Measurements from ENCODE around the gene PPIF. TPM values are rescaled to one million over a fixed set of nuclear protein-coding genes. Genes with fewer than 3 reads are reported as not detected.

The PPIF gene
- total and polyA plus RNA-seq, 3 donors from 2014 or later, result 80.1 to 106 (median 82.1) TPM

GRCh38 chr10:79342811-79343561, 4.3 kb upstream of the PPIF start:
- no peaks in the 10 kb centered on the region for H3K36me3 ChIP-seq (ENCODE audit: low read depth, missing control alignments)
- H3K27me3 ChIP-seq, result no peaks in the 10 kb centered on the region
- intact Hi-C loops (cut with DNase I; ENCODE audit: low total_unique reads), result no loop called here
- no peaks in the 10 kb centered on the region for H3K9me3 ChIP-seq
- H3K4me1 ChIP-seq, result peaks cover 18% of the 10 kb centered on the region
- TF ChIP-seq CTCF (IDR thresholded peaks at IDR 0.05) (no peak), POLR2A (IDR thresholded peaks at IDR 0.05) (no peak)
- no peak overlapping the region for H3K4me3 ChIP-seq
- 79 to 88% methylated on average over 8 to 10 of the region's 10 CpGs for WGBS, 2 donors
- DNase-seq, result no peak
- no peak overlapping the region for H3K27ac ChIP-seq

- DNase-seq, result no peak
- no peak overlapping the region for H3K27ac ChIP-seq
- H3K27me3 ChIP-seq, result no peaks in the 10 kb centered on the region
- H3K9me3 ChIP-seq, result no peaks in the 10 kb centered on the region
- no peak for TF ChIP-seq POLR2A (IDR thresholded peaks at IDR 0.05)
- TF ChIP-seq CTCF (IDR thresholded peaks at IDR 0.05), result no peak
- H3K36me3 ChIP-seq (ENCODE audit: low read depth, missing control alignments), result no peaks in the 10 kb centered on the region
- no peak overlapping the region for H3K4me3 ChIP-seq
- 87 to 96% methylated on average over 3 of the region's 3 CpGs for WGBS, 2 donors
- intact Hi-C loops (cut with DNase I; ENCODE audit: low total_unique reads), result no loop called here
- H3K4me1 ChIP-seq, result peaks cover 34% of the 10 kb centered on the region
These were observed 2.6 kb upstream of the PPIF start for GRCh38 chr10:79344502-79345195.

GRCh38 chr10:79345241-79346011, 1.8 kb upstream of the PPIF start:
- H3K4me3 ChIP-seq, result no peak overlapping the region
- no peak for TF ChIP-seq CTCF (IDR thresholded peaks at IDR 0.05)
- TF ChIP-seq POLR2A (IDR thresholded peaks at IDR 0.05), result no peak
- no peaks in the 10 kb centered on the region for H3K27me3 ChIP-seq
- no peak overlapping the region for H3K27ac ChIP-seq
- no peak for DNase-seq
- H3K4me1 ChIP-seq, result peaks cover 34% of the 10 kb centered on the region
- H3K9me3 ChIP-seq, result no peaks in the 10 kb centered on the region
- H3K36me3 ChIP-seq (ENCODE audit: low read depth, missing control alignments), result no peaks in the 10 kb centered on the region
- 68 to 78% methylated on average over 3 to 5 of the region's 5 CpGs for WGBS, 2 donors
- intact Hi-C loops (cut with DNase I; ENCODE audit: low total_unique reads), result no loop called here

- DNase-seq, result no peak
- no peak for TF ChIP-seq POLR2A (IDR thresholded peaks at IDR 0.05)
- TF ChIP-seq CTCF (IDR thresholded peaks at IDR 0.05), result no peak
- no peak overlapping the region for H3K4me3 ChIP-seq
These were observed 1.3 kb upstream of the PPIF start for GRCh38 chr10:79346012-79346340.

More at GRCh38 chr10:79346012-79346340, 1.3 kb upstream of the PPIF start:
- intact Hi-C loops (cut with DNase I; ENCODE audit: low total_unique reads), result no loop called here
- Histone ChIP-seq H3K9me3 (no peaks in the 10 kb centered on the region), H3K27me3 (no peaks in the 10 kb centered on the region), H3K36me3 (ENCODE audit: low read depth, missing control alignments) (no peaks in the 10 kb centered on the region), H3K27ac (no peak overlapping the region), H3K4me1 (peaks cover 30% of the 10 kb centered on the region)
- WGBS, 2 donors, result 95 to 100% methylated on average over 1 to 2 of the region's 2 CpGs

Measured in testis (tissue), 3 donors.